Natural killer cell (primary cell): ENCODE data around the gene RGS8. TPM values are rescaled to one million over a fixed set of nuclear protein-coding genes. Genes with fewer than 3 reads are reported as not detected.

Experiments used
- ATAC-seq, 3 donors: fragments of 150-1000 bp in 2 of 3; fragments of 200-7000 bp in 1 of 3; cut with Tn5 transposase; 1 replicate in 1 of 3; 2 replicates in 2 of 3; pipeline ENCODE4 v1.10.0; 2021; ENCODE audit warnings: mild to moderate bottlenecking in 2 of 3, moderate library complexity in 2 of 3
- DNase-seq, 2 donors: peaks; one replicate each; pipeline versions ENCODE4 v3.0.0 to v3.0.0-alpha.2; 2013 to 2021; ENCODE audit warnings: mixed read lengths in 1 of 2
- H3K27ac ChIP-seq: one replicate; pipeline ENCODE4 v1.5.1; 2013; ENCODE audit warnings: mild to moderate bottlenecking, low read length
- H3K27me3 ChIP-seq: one replicate; pipeline ENCODE4 v1.6.1; 2013; ENCODE audit warnings: low read length; ENCODE audit not compliant: control insufficient read depth, insufficient read depth
- H3K36me3 ChIP-seq: one replicate; pipeline ENCODE4 v1.6.1; 2013; ENCODE audit warnings: low read length; ENCODE audit not compliant: control insufficient read depth, insufficient read depth
- H3K4me1 ChIP-seq: one replicate; pipeline ENCODE4 v1.6.1; 2013; ENCODE audit warnings: low read length; ENCODE audit not compliant: control insufficient read depth, insufficient read depth
- H3K4me3 ChIP-seq: one replicate; pipeline ENCODE4 v1.5.1; 2013; ENCODE audit warnings: low read length
- H3K9me3 ChIP-seq: one replicate; pipeline ENCODE4 v1.6.1; 2013; ENCODE audit warnings: low read length; ENCODE audit not compliant: control insufficient read depth, insufficient read depth
- H3K27ac Mint-ChIP-seq, 2 donors: one replicate each; pipeline ENCODE4 v1.8.0; 2022; ENCODE audit warnings: mild to moderate bottlenecking in 2 of 2, mixed read lengths in 2 of 2, moderate library complexity in 1 of 2
- H3K27me3 Mint-ChIP-seq, 2 donors: one replicate each; pipeline ENCODE4 v1.8.0; 2022; ENCODE audit warnings: low read depth in 2 of 2, mixed read lengths in 2 of 2
- H3K36me3 Mint-ChIP-seq: one replicate; pipeline ENCODE4 v1.8.0; 2022; ENCODE audit warnings: mixed read lengths
- H3K4me1 Mint-ChIP-seq, 2 donors: one replicate each; pipeline ENCODE4 v1.8.0; 2022; ENCODE audit warnings: mixed read lengths in 2 of 2
- H3K4me3 Mint-ChIP-seq: one replicate; pipeline ENCODE4 v1.8.0; 2022; ENCODE audit warnings: mild to moderate bottlenecking, moderate library complexity, mixed read lengths
- H3K9me3 Mint-ChIP-seq, 2 donors: one replicate each; pipeline ENCODE4 v1.8.0; 2022; ENCODE audit warnings: mixed read lengths in 2 of 2
- CTCF ChIP-seq: fragments of 200-600 bp; IDR thresholded peaks from one replicate; pipeline ENCODE4 v1.8.0; 2022; ENCODE audit warnings: antibody characterized with exemption
- WGBS: methylation state at CpG from one replicate; pipeline ENCODE4 v1.1.7; 2013; ENCODE audit warnings: missing lambda C conversion rate; ENCODE audit not compliant: insufficient coverage; 5-methylcytosine and 5-hydroxymethylcytosine counted together
- intact Hi-C: fragments of 100-400 bp; cut with micrococcal nuclease; formaldehyde crosslinking; loops from one replicate; pipeline ENCODE4 v1.14.2; 2022
- total RNA-seq, 4 donors: library from RNA; stranded (reverse); fragments of 120-200 nt in 1 of 4; gene quantifications; one replicate each; pipeline versions ENCODE4 v1.2.3 to v1.2.4, GENCODE V29; 2013 to 2022

RGS8 gene
- total RNA-seq, 3 donors from 2014 or later (not counting 1 experiment from before 2014, with no cell fraction given): not detected

- Mint-ChIP-seq H3K4me3 (no peak overlapping the region), H3K27me3 (peaks cover 16 to 46% of the 10 kb centered on the region in 2 donors), H3K9me3 (no peaks in the 10 kb centered on the region), H3K36me3 (no peaks in the 10 kb centered on the region), H3K4me1 (no peaks in the 10 kb centered on the region), H3K27ac (no peak overlapping the region)
- H3K36me3 ChIP-seq: no peaks in the 10 kb centered on the region
- ATAC-seq (no peak), DNase-seq (no peak)
- TF ChIP-seq CTCF: no peak
- 91% methylated on average over 6 of the region's 7 CpGs for WGBS
- H3K4me1 ChIP-seq: no peaks in the 10 kb centered on the region
- H3K9me3 ChIP-seq: no peaks in the 10 kb centered on the region
- no peak overlapping the region for H3K27ac ChIP-seq
- no peak overlapping the region for H3K4me3 ChIP-seq
- intact Hi-C loops: no loop called here
- H3K27me3 ChIP-seq: peaks cover 4% of the 10 kb centered on the region
Observed at GRCh38 chr1:182667848-182668505, 16.4 kb downstream of the RGS8 start.

GRCh38 chr1:182666706-182667105, 17.7 kb downstream of the RGS8 start:
- no peak for ATAC-seq
- H3K4me1 Mint-ChIP-seq: no peaks in the 10 kb centered on the region
- Histone ChIP-seq H3K27me3 (peaks cover 6% of the 10 kb centered on the region), H3K4me1 (no peaks in the 10 kb centered on the region), H3K27ac (no peak overlapping the region), H3K36me3 (no peaks in the 10 kb centered on the region), H3K4me3 (no peak overlapping the region), H3K9me3 (no peaks in the 10 kb centered on the region)
- H3K27me3 Mint-ChIP-seq: peaks cover 18 to 45% of the 10 kb centered on the region in 2 donors
- WGBS: 71% methylated on average over 9 of the region's 9 CpGs
- H3K36me3 Mint-ChIP-seq: no peaks in the 10 kb centered on the region
- TF ChIP-seq CTCF: no peak
- DNase-seq: no peak
- H3K9me3 Mint-ChIP-seq: no peaks in the 10 kb centered on the region
- H3K4me3 Mint-ChIP-seq: no peak overlapping the region
- no peak overlapping the region for H3K27ac Mint-ChIP-seq
- intact Hi-C loops: no loop called here

- Mint-ChIP-seq H3K4me1 (no peaks in the 10 kb centered on the region), H3K36me3 (no peaks in the 10 kb centered on the region), H3K9me3 (no peaks in the 10 kb centered on the region), H3K27ac (no peak overlapping the region), H3K27me3 (peaks cover 17 to 42% of the 10 kb centered on the region in 2 donors), H3K4me3 (no peak overlapping the region)
- peaks cover 3% of the 10 kb centered on the region for H3K27me3 ChIP-seq
- H3K36me3 ChIP-seq: no peaks in the 10 kb centered on the region
- no peak overlapping the region for H3K27ac ChIP-seq
- no peak for ATAC-seq
- H3K9me3 ChIP-seq: no peaks in the 10 kb centered on the region
- WGBS: 86% methylated on average over 3 of the region's 3 CpGs
- no peak for TF ChIP-seq CTCF
- DNase-seq: no peak
- H3K4me1 ChIP-seq: no peaks in the 10 kb centered on the region
- intact Hi-C loops: loop anchor here (5.0 kb wide), 1 partner anchor 62 kb away; the partner anchor contains the start of gene RGS16
- no peak overlapping the region for H3K4me3 ChIP-seq
Observed at GRCh38 chr1:182664296-182664695, 20.1 kb downstream of the RGS8 start.

- Mint-ChIP-seq H3K36me3 (no peaks in the 10 kb centered on the region), H3K27ac (no peak overlapping the region), H3K4me1 (no peaks in the 10 kb centered on the region), H3K4me3 (no peak overlapping the region), H3K9me3 (no peaks in the 10 kb centered on the region), H3K27me3 (peaks cover 17 to 54% of the 10 kb centered on the region in 2 donors)
- intact Hi-C loops: loop anchor here (5.0 kb wide), 1 partner anchor 61 kb away; the partner anchor contains the start of gene RGS16
- Histone ChIP-seq H3K4me1 (no peaks in the 10 kb centered on the region), H3K4me3 (no peak overlapping the region), H3K27ac (no peak overlapping the region), H3K27me3 (peaks cover 3% of the 10 kb centered on the region), H3K9me3 (no peaks in the 10 kb centered on the region), H3K36me3 (no peaks in the 10 kb centered on the region)
- ATAC-seq (no peak), DNase-seq (no peak)
- no peak for TF ChIP-seq CTCF
- WGBS: 82% methylated on average over 3 of the region's 3 CpGs
Observed at GRCh38 chr1:182662956-182663355, 21.4 kb downstream of the RGS8 start.
